ENCODE data around the gene GDF2. TPM values are rescaled to one million over a fixed set of nuclear protein-coding genes. Genes with fewer than 3 reads are reported as not detected.

Gene GDF2
- total and polyA plus RNA-seq, 2 of the 4 experiments (the other 2 are of a cell fraction), result under 0.01 TPM; not detected in 1

DNA sequence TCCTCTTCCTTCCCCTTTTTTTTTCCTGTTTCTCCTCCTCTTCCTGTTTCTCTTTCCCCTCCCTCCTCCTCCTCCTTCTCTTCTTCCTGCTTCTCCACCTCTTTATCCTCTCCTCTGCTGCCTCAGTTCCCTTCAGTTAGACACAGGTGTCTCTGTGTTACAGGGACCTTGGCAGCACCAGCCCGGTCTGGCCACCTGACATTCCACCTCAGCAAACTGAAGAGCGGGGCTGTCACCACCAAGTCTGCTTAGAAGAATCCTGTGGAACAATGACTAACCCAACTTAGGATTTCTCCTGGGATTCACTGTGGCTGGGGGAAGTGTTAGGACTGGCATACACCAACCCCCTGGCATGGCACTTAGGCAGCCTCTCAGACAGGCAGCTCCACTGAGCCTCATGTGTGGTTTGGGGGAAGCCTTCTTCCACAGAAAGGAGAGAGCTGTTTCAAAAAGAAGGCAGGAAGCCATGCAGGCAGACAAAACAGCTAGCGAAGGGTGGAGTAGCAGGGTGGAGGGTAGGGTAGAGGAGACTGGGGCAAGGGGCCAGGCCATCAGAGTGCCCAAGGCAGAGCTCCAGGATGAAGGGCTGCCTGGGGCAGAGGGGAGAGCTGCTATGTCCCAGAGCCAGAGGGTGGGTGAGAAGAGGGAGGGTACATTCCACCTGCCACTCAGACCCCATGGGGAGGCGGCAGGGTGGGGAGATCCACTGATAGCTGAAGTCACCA, 35.5 kb upstream of the GDF2 start:
- ATAC-seq (ENCODE audit: low read depth), result no peak
- POLR2A ChIA-PET (ENCODE audit: unreplicated experiment), result no interaction called here
- no TSS peak for BruUV-seq (replicated peaks)

More for the DNA sequence above, 35.5 kb upstream of the GDF2 start:
- no peak overlapping the region for H3K4me3 ChIP-seq (ENCODE audit: insufficient read depth, low read depth, low read length)
- WGBS, 2 experiments (ENCODE audit: extremely low coverage in 2 of 2, insufficient read length in 1 of 2), result 80% methylated on average over 1 of the region's 4 CpGs; no CpG with 5 or more reads in 1 of the 2 experiments
- H3K9me3 ChIP-seq (ENCODE audit: control insufficient read depth, insufficient read depth, low read length), result no peaks in the 10 kb centered on the region
- DNase-seq, result no peak
- intact Hi-C loops (cut with micrococcal nuclease) (no loop called here), dilution Hi-C loops (cut with HindIII; ENCODE audit: low sequenced_read_pairs, unreplicated experiment) (no loop called here), in situ Hi-C loops (cut with MboI; ENCODE audit: low sequenced_read_pairs) (no loop called here)
- H3K56ac ChIP-seq (ENCODE audit: extremely low read depth, insufficient read depth, low read length), result no peak overlapping the region
- no peaks in the 10 kb centered on the region for H4K20me1 ChIP-seq (ENCODE audit: insufficient read depth, low read length)
- H2AK5ac ChIP-seq (ENCODE audit: low read depth, low read length), result no peak overlapping the region
- H3K9me1 ChIP-seq (ENCODE audit: insufficient read depth, low read length), result no peaks in the 10 kb centered on the region; the same call in 1 of the 2 replicates
- H3K4me1 ChIP-seq (ENCODE audit: control insufficient read depth, insufficient read depth, low read length), result no peaks in the 10 kb centered on the region
- no peak overlapping the region for H2BK5ac ChIP-seq (ENCODE audit: low read depth, low read length, poor library complexity, severe bottlenecking)
- H2AFZ ChIP-seq (replicated peaks; ENCODE audit: low read length, poor library complexity), result no peak overlapping the region
- no peak overlapping the region for H4K91ac ChIP-seq (ENCODE audit: insufficient read depth, low read depth, low read length)
- no peak overlapping the region for H4K8ac ChIP-seq (ENCODE audit: low read depth in 2 of 2, low read length in 2 of 2)
- TF ChIP-seq, protein P1, sequence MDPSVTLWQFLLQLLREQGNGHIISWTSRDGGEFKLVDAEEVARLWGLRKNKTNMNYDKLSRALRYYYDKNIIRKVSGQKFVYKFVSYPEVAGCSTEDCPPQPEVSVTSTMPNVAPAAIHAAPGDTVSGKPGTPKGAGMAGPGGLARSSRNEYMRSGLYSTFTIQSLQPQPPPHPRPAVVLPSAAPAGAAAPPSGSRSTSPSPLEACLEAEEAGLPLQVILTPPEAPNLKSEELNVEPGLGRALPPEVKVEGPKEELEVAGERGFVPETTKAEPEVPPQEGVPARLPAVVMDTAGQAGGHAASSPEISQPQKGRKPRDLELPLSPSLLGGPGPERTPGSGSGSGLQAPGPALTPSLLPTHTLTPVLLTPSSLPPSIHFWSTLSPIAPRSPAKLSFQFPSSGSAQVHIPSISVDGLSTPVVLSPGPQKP (IDR thresholded peaks at IDR 0.05; ENCODE audit: borderline replicate concordance, low read depth, low read length), result no peak
- TF ChIP-seq MXI1 (IDR thresholded peaks at IDR 0.05; ENCODE audit: borderline replicate concordance, low read depth, low read length) (no peak), POLR2A (IDR thresholded peaks at IDR 0.05; ENCODE audit: low read depth, low read length) (no peak), CHD1 (IDR thresholded peaks at IDR 0.05; ENCODE audit: low read depth, low read length) (no peak), RCOR1 (IDR thresholded peaks at IDR 0.05; ENCODE audit: insufficient replicate concordance, low read length) (no peak)
- no peak overlapping the region for H3K27ac ChIP-seq (ENCODE audit: insufficient read depth, low read length)
- no peak overlapping the region for H3K14ac ChIP-seq (replicated peaks; ENCODE audit: low read depth, low read length)
- no peak overlapping the region for H3K23ac ChIP-seq (ENCODE audit: low read depth, low read length)
- H3K36me3 ChIP-seq (ENCODE audit: control insufficient read depth, insufficient read depth, low read length), result no peaks in the 10 kb centered on the region
- H3K9ac ChIP-seq (ENCODE audit: low read depth, low read length), result no peak overlapping the region
- H4K5ac ChIP-seq (ENCODE audit: low read depth, low read length), result no peak overlapping the region
- CTCF ChIA-PET, result interaction anchor here (0.6 kb wide), 1 partner anchor 94 kb away, joined by 3 read pairs; no protein-coding TSS in a partner anchor
- no peak overlapping the region for H2BK15ac ChIP-seq (ENCODE audit: low read depth, low read length)
- no peaks in the 10 kb centered on the region for H3K79me1 ChIP-seq (ENCODE audit: low read depth in 1 of 2, low read length in 2 of 2)
- H3K4me2 ChIP-seq (ENCODE audit: low read depth, low read length), result no peak overlapping the region
- no peak overlapping the region for H3K4ac ChIP-seq (ENCODE audit: low read depth, low read length)
- H2AK9ac ChIP-seq (replicated peaks; ENCODE audit: low read depth, low read length, poor library complexity), result no peak overlapping the region
- no peak overlapping the region for H2BK20ac ChIP-seq (ENCODE audit: low read depth, low read length)
- H3K27me3 ChIP-seq (ENCODE audit: control insufficient read depth, insufficient read depth, low read length), result peaks cover 29% of the 10 kb centered on the region
- no peak overlapping the region for H3K18ac ChIP-seq (ENCODE audit: low read depth, low read length)
- no peak overlapping the region for H2BK120ac ChIP-seq (ENCODE audit: low read depth, low read length)
